ENCODE results near the gene MEF2A.
"Not testable (repeated sequence)": the region's sequence is repeated elsewhere in the genome, so short reads cannot be mapped to it uniquely, and the experiment has no call there.

Gene MEF2A

DNA sequence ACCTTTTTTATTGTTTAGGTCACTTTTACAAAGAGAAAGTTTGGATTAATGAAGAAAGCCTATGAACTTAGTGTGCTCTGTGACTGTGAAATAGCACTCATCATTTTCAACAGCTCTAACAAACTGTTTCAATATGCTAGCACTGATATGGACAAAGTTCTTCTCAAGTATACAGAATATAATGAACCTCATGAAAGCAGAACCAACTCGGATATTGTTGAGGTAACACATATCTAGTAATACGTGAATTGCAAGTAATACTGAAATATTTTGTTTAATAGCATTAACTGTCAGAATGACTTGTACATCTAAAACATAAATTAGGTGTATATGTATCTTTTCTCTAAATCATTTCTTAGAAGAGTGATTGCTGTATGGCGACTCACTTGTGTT, 79.8 kb downstream of the MEF2A start:
- TF ChIP-seq POLR2AphosphoS5 (IDR thresholded peaks at IDR 0.05; ENCODE audit: borderline replicate concordance, low read depth, low read length) (no peak), FOXP2 (optimal IDR thresholded peaks at IDR 0.05; ENCODE audit: control extremely low read depth, extremely low read length, insufficient read depth) (no peak), EZH2 (IDR thresholded peaks at IDR 0.05) (no peak)
- DNase-seq (ENCODE audit: low read depth, low spot score) = no peak
- H3K9ac ChIP-seq (ENCODE audit: insufficient read length) = no peak overlapping the region
- peaks cover 42% of the 10 kb centered on the region for H3K36me3 ChIP-seq (ENCODE audit: insufficient read depth, low read length)
- no peak overlapping the region for H3K4me3 ChIP-seq
- H3K9me3 ChIP-seq (ENCODE audit: low read depth, low read length) = no peaks in the 10 kb centered on the region
- no peak overlapping the region for H3K27ac ChIP-seq

GRCh38 chr15:99645951-99646350, 80.2 kb downstream of the MEF2A start:
- peaks cover 37% of the 10 kb centered on the region for H3K36me3 ChIP-seq (ENCODE audit: insufficient read depth, low read length)
- no peaks in the 10 kb centered on the region for H3K9me3 ChIP-seq (ENCODE audit: low read depth, low read length)
- no peak overlapping the region for H3K27ac ChIP-seq
- H3K9ac ChIP-seq (ENCODE audit: insufficient read length) = no peak overlapping the region
- no peak for TF ChIP-seq POLR2AphosphoS5 (IDR thresholded peaks at IDR 0.05; ENCODE audit: borderline replicate concordance, low read depth, low read length)
- TF ChIP-seq FOXP2 (optimal IDR thresholded peaks at IDR 0.05; ENCODE audit: control extremely low read depth, extremely low read length, insufficient read depth) = no peak
- TF ChIP-seq EZH2 (IDR thresholded peaks at IDR 0.05) = no peak
- H3K4me3 ChIP-seq = no peak overlapping the region
- no peak for DNase-seq (ENCODE audit: low read depth, low spot score)

DNA sequence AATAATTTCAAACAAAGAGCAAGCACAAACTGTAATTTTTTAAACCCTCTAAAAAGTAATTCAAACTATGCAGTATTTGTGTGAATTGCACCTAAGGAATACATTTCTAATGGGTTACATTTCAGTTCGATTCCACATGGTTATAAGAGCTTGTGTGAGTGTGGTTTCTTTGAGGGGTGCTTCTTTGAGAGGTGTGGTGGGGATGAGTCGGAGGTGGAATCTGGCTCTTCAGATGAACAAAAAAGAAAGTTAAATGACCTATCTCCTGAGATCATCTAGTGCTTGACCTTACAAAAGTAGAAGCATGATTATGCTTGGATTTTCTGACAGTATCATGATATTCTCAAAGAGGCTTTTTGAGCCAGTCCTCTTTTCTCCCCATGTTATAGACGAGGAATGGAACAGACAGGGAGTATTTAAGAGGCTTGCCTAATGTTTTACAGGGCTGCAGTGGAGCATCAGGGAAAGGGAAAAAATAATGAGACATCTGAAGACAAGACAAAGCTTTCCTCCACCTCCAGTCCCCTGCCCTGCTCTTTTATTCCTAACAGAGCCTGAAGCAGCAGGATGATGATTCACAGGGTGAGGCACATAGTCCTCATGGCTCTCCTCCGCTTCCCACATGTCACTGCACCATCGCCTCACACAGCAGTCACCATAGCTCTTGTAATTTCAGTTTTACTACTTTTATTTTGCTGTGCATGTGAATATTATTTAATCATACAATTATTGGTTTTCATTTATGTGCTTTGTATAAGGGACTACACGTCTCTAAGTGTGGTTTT, 85.4 kb downstream of the MEF2A start:
- no peak overlapping the region for H3K9ac ChIP-seq (ENCODE audit: insufficient read length)
- no peak overlapping the region for H3K4me3 ChIP-seq
- H3K27ac ChIP-seq = no peak overlapping the region
- no peaks in the 10 kb centered on the region for H3K9me3 ChIP-seq (ENCODE audit: low read depth, low read length)
- peaks cover 17% of the 10 kb centered on the region for H3K36me3 ChIP-seq (ENCODE audit: insufficient read depth, low read length)
- no peak for DNase-seq (ENCODE audit: low read depth, low spot score)
- TF ChIP-seq POLR2AphosphoS5 (IDR thresholded peaks at IDR 0.05; ENCODE audit: borderline replicate concordance, low read depth, low read length) = no peak
- no peak for TF ChIP-seq EZH2 (IDR thresholded peaks at IDR 0.05)
- no peak for TF ChIP-seq FOXP2 (optimal IDR thresholded peaks at IDR 0.05; ENCODE audit: control extremely low read depth, extremely low read length, insufficient read depth)

DNA sequence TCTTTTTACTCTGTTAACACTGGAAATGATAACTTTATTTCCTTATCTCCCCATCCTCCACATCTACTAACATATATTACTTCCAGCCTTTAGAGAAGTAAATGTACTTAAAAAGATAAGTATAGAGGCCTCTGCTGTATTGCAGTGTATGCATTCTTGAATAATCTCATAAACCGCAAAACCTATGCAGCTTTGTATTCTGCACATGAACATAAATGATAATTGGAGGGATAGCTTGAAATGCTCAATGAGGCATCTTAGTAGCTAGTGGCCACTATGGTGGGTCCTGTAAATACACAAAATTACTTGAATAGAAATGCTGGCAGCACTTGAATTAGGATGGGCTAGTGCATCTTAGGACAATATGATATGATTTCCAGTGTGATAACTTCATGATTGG, 90.4 kb downstream of the MEF2A start:
- H3K9ac ChIP-seq (ENCODE audit: insufficient read length) = no peak overlapping the region
- H3K27ac ChIP-seq = no peak overlapping the region
- no peaks in the 10 kb centered on the region for H3K9me3 ChIP-seq (ENCODE audit: low read depth, low read length)
- H3K4me3 ChIP-seq = no peak overlapping the region
- TF ChIP-seq FOXP2 (optimal IDR thresholded peaks at IDR 0.05; ENCODE audit: control extremely low read depth, extremely low read length, insufficient read depth) (no peak), EZH2 (IDR thresholded peaks at IDR 0.05) (no peak), POLR2AphosphoS5 (IDR thresholded peaks at IDR 0.05; ENCODE audit: borderline replicate concordance, low read depth, low read length) (no peak)
- DNase-seq (ENCODE audit: low read depth, low spot score) = no peak
- H3K36me3 ChIP-seq (ENCODE audit: insufficient read depth, low read length) = peaks cover 9% of the 10 kb centered on the region

- DNase-seq (ENCODE audit: low read depth, low spot score) = no peak
- Histone ChIP-seq H3K4me3 (no peak overlapping the region), H3K9ac (ENCODE audit: insufficient read length) (no peak overlapping the region), H3K27ac (no peak overlapping the region), H3K36me3 (ENCODE audit: insufficient read depth, low read length) (peaks cover 4% of the 10 kb centered on the region; the same call in 1 of the 2 replicates), H3K9me3 (ENCODE audit: low read depth, low read length) (no peaks in the 10 kb centered on the region)
- TF ChIP-seq POLR2AphosphoS5 (IDR thresholded peaks at IDR 0.05; ENCODE audit: borderline replicate concordance, low read depth, low read length) = no peak
- no peak for TF ChIP-seq EZH2 (IDR thresholded peaks at IDR 0.05)
Observed at GRCh38 chr15:99657996-99658395, 92.2 kb downstream of the MEF2A start.

DNA sequence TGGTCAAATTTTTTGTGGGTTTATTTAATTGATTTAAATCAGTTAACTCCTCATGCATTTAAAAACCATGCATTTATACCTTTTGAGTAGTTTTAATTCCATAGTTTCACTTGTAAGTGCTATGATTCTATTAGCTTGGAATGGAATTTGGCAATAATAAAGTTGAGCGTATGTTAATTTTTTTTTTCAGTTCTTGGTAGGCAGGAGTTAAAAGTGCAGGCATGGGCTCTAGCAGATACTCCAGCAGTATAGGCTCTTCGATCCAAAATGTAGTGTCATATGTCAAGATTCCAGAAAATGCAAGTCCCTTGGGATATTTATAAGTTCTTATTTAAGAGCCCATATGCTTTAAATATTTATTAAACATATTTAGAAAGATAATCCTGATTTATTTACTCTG, 97.1 kb downstream of the MEF2A start:
- DNase-seq (ENCODE audit: low read depth, low spot score) = no peak
- Histone ChIP-seq H3K27ac (no peak overlapping the region), H3K9me3 (ENCODE audit: low read depth, low read length) (no peaks in the 10 kb centered on the region), H3K9ac (ENCODE audit: insufficient read length) (no peak overlapping the region), H3K36me3 (ENCODE audit: insufficient read depth, low read length) (peaks cover 15% of the 10 kb centered on the region), H3K4me3 (no peak overlapping the region)
- TF ChIP-seq POLR2AphosphoS5 (IDR thresholded peaks at IDR 0.05; ENCODE audit: borderline replicate concordance, low read depth, low read length) (no peak), FOXP2 (optimal IDR thresholded peaks at IDR 0.05; ENCODE audit: control extremely low read depth, extremely low read length, insufficient read depth) (no peak)

GRCh38 chr15:99666073-99666472, 100.3 kb downstream of the MEF2A start:
- peaks cover 12% of the 10 kb centered on the region; the same call in 1 of the 2 replicates for H3K36me3 ChIP-seq (ENCODE audit: insufficient read depth, low read length)
- DNase-seq (ENCODE audit: low read depth, low spot score); H3K9me3 ChIP-seq (ENCODE audit: low read depth, low read length); H3K27ac ChIP-seq; H3K4me3 ChIP-seq; H3K9ac ChIP-seq (ENCODE audit: insufficient read length): not testable (repeated sequence)

- no peak overlapping the region for H3K9ac ChIP-seq (ENCODE audit: insufficient read length)
- TF ChIP-seq POLR2AphosphoS5 (IDR thresholded peaks at IDR 0.05; ENCODE audit: borderline replicate concordance, low read depth, low read length) (no peak), FOXP2 (optimal IDR thresholded peaks at IDR 0.05; ENCODE audit: control extremely low read depth, extremely low read length, insufficient read depth) (no peak), EZH2 (IDR thresholded peaks at IDR 0.05) (no peak)
- peaks cover 15% of the 10 kb centered on the region; the same call in 1 of the 2 replicates for H3K36me3 ChIP-seq (ENCODE audit: insufficient read depth, low read length)
- no peak overlapping the region for H3K4me3 ChIP-seq
- H3K27ac ChIP-seq = no peak overlapping the region
- no peaks in the 10 kb centered on the region for H3K9me3 ChIP-seq (ENCODE audit: low read depth, low read length)
- no peak for DNase-seq (ENCODE audit: low read depth, low spot score)
Observed at GRCh38 chr15:99668533-99669182, 102.9 kb downstream of the MEF2A start.

- TF ChIP-seq FOXP2 (optimal IDR thresholded peaks at IDR 0.05; ENCODE audit: control extremely low read depth, extremely low read length, insufficient read depth) (no peak), POLR2AphosphoS5 (IDR thresholded peaks at IDR 0.05; ENCODE audit: borderline replicate concordance, low read depth, low read length) (no peak)
- Histone ChIP-seq H3K36me3 (ENCODE audit: insufficient read depth, low read length) (peaks cover 12% of the 10 kb centered on the region), H3K4me3 (no peak overlapping the region), H3K9me3 (ENCODE audit: low read depth, low read length) (no peaks in the 10 kb centered on the region), H3K9ac (ENCODE audit: insufficient read length) (no peak overlapping the region), H3K27ac (no peak overlapping the region)
- DNase-seq (ENCODE audit: low read depth, low spot score) = no peak
Observed at GRCh38 chr15:99669250-99669649, 103.5 kb downstream of the MEF2A start.

Data from SK-N-MC (cell line).